Measurements from ENCODE around the gene PDX1.

PDX1 gene

DNA sequence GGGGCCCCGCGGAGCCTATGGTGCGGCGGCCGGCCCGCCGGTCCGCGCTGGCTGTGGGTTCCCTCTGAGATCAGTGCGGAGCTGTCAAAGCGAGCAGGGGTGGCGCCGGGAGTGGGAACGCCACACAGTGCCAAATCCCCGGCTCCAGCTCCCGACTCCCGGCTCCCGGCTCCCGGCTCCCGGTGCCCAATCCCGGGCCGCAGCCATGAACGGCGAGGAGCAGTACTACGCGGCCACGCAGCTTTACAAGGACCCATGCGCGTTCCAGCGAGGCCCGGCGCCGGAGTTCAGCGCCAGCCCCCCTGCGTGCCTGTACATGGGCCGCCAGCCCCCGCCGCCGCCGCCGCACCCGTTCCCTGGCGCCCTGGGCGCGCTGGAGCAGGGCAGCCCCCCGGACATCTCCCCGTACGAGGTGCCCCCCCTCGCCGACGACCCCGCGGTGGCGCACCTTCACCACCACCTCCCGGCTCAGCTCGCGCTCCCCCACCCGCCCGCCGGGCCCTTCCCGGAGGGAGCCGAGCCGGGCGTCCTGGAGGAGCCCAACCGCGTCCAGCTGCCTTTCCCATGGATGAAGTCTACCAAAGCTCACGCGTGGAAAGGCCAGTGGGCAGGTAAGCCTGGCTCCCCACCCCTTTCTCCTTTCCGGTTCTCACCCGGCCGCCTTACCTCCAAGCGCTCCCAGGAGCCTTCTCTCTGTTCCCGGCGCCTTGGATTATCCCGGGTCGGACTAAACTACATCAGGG lies at the start of gene PDX1:
TSS of gene PDX1 (plus strand) at position 67 of the 743 bp plus-strand sequence. CDS start at position 206, 139 bp downstream.
- Histone ChIP-seq H3K9ac (ENCODE audit: low read depth, low read length) (peak within 1 kb of the TSS; percentile 45), H2AFZ (ENCODE audit: low read depth, low read length) (peak within 1 kb of the TSS; percentile 48), H3K27me3 (ENCODE audit: insufficient read depth, low read length, poor library complexity) (no peaks in the 10 kb centered on the region), H3K4me1 (ENCODE audit: insufficient read depth, low read length) (peaks cover 13% of the 10 kb centered on the region), H3K36me3 (ENCODE audit: insufficient read depth, low read length) (no peaks in the 10 kb centered on the region), H3K4me2 (ENCODE audit: insufficient read depth, low read length) (peak within 1 kb of the TSS; percentile 59), H3K9me3 (ENCODE audit: insufficient read depth, low read length, severe bottlenecking) (no peaks in the 10 kb centered on the region), H3K4me3 (ENCODE audit: low read depth in 1 of 2, low read length in 2 of 2) (peak within 1 kb of the TSS in 1 of 2 experiments; percentile 53; a peak in 2 of 4 replicates), H3K79me2 (ENCODE audit: insufficient read depth, low read length) (no peaks in the 10 kb centered on the region), H4K20me1 (ENCODE audit: insufficient read depth, low read length) (no peaks in the 10 kb centered on the region), H3K27ac (ENCODE audit: low read length) (no peak within 1 kb of the TSS)
- no peak for DNase-seq
- no peak for TF ChIP-seq EZH2 (IDR thresholded peaks at IDR 0.05; ENCODE audit: borderline replicate concordance, low read depth, low read length, severe bottlenecking)
- TF ChIP-seq, protein P1, sequence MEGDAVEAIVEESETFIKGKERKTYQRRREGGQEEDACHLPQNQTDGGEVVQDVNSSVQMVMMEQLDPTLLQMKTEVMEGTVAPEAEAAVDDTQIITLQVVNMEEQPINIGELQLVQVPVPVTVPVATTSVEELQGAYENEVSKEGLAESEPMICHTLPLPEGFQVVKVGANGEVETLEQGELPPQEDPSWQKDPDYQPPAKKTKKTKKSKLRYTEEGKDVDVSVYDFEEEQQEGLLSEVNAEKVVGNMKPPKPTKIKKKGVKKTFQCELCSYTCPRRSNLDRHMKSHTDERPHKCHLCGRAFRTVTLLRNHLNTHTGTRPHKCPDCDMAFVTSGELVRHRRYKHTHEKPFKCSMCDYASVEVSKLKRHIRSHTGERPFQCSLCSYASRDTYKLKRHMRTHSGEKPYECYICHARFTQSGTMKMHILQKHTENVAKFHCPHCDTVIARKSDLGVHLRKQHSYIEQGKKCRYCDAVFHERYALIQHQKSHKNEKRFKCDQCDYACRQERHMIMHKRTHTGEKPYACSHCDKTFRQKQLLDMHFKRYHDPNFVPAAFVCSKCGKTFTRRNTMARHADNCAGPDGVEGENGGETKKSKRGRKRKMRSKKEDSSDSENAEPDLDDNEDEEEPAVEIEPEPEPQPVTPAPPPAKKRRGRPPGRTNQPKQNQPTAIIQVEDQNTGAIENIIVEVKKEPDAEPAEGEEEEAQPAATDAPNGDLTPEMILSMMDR (IDR thresholded peaks at IDR 0.05; ENCODE audit: borderline replicate concordance, extremely low read depth, low read length, poor library complexity, severe bottlenecking) = no peak
- no peak for ATAC-seq (ENCODE audit: insufficient read depth, low read depth)

DNA sequence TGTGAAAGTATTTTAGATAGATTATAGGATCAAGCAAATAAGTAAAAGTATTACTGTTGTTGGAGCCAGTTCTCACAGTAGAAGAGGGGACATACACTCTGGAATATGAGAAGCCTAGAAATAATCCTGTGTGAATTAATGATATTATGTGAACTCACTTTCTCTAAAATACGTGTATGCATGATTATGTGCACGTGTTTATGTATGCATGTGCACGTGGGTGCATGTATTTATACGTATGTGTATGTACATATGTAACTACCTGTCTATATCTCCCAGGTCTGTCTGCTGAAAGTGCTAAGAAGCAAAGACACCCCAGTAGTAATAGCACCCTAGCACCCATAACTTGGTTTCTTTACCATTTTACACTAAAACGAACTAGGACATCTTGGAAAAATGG lies 41.5 kb upstream of the PDX1 start:
- Histone ChIP-seq H4K20me1 (ENCODE audit: insufficient read depth, low read length) (no peaks in the 10 kb centered on the region), H3K4me2 (ENCODE audit: insufficient read depth, low read length) (no peak overlapping the region), H2AFZ (ENCODE audit: low read depth, low read length) (no peak overlapping the region), H3K27me3 (ENCODE audit: insufficient read depth, low read length, poor library complexity) (peaks cover 19% of the 10 kb centered on the region), H3K4me3 (ENCODE audit: low read depth in 1 of 2, low read length in 2 of 2) (no peak overlapping the region), H3K9ac (ENCODE audit: low read depth, low read length) (no peak overlapping the region), H3K4me1 (ENCODE audit: insufficient read depth, low read length) (no peaks in the 10 kb centered on the region), H3K9me3 (ENCODE audit: insufficient read depth, low read length, severe bottlenecking) (no peaks in the 10 kb centered on the region), H3K27ac (ENCODE audit: low read length) (no peak overlapping the region), H3K79me2 (ENCODE audit: insufficient read depth, low read length) (no peaks in the 10 kb centered on the region), H3K36me3 (ENCODE audit: insufficient read depth, low read length) (no peaks in the 10 kb centered on the region)
- ATAC-seq (ENCODE audit: insufficient read depth, low read depth) (no peak), DNase-seq (no peak)
- TF ChIP-seq EZH2 (IDR thresholded peaks at IDR 0.05; ENCODE audit: borderline replicate concordance, low read depth, low read length, severe bottlenecking) = no peak
- TF ChIP-seq, protein P1 (IDR thresholded peaks at IDR 0.05; ENCODE audit: borderline replicate concordance, extremely low read depth, low read length, poor library complexity, severe bottlenecking) = no peak

DNA sequence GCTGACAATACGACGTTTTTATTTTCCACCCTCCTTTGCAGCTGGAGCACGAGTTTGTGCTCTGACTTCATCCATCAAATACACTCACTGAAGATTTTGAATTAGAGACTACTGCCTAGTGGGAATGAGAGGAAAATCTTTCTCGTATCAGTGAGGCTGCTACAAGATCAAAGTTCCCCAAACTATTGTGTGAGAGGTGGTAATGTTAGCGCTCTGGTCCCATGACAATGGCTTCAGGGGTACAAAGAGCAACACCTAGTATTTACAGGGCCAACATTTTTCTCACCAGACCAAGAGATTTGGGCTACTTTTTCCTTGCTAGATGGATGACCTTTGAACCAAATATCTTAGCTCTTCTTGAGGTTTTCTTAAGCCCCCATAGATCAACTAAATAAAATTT lies 30.3 kb upstream of the PDX1 start:
- no peak overlapping the region for H3K9ac ChIP-seq (ENCODE audit: low read depth, low read length)
- no peaks in the 10 kb centered on the region for H3K9me3 ChIP-seq (ENCODE audit: insufficient read depth, low read length, severe bottlenecking)
- H2AFZ ChIP-seq (ENCODE audit: low read depth, low read length) = no peak overlapping the region
- H3K4me3 ChIP-seq (ENCODE audit: low read depth in 1 of 2, low read length in 2 of 2) = no peak overlapping the region
- H3K4me2 ChIP-seq (ENCODE audit: insufficient read depth, low read length) = no peak overlapping the region
- no peaks in the 10 kb centered on the region for H3K4me1 ChIP-seq (ENCODE audit: insufficient read depth, low read length)
- no peak overlapping the region for H3K27ac ChIP-seq (ENCODE audit: low read length)
- H3K27me3 ChIP-seq (ENCODE audit: insufficient read depth, low read length, poor library complexity) = peaks cover 13% of the 10 kb centered on the region
- DNase-seq (no peak), ATAC-seq (ENCODE audit: insufficient read depth, low read depth) (no peak)
- TF ChIP-seq, protein P1 (IDR thresholded peaks at IDR 0.05; ENCODE audit: borderline replicate concordance, extremely low read depth, low read length, poor library complexity, severe bottlenecking) = no peak
- no peak for TF ChIP-seq EZH2 (IDR thresholded peaks at IDR 0.05; ENCODE audit: borderline replicate concordance, low read depth, low read length, severe bottlenecking)
- no peaks in the 10 kb centered on the region for H3K36me3 ChIP-seq (ENCODE audit: insufficient read depth, low read length)
- H3K79me2 ChIP-seq (ENCODE audit: insufficient read depth, low read length) = no peaks in the 10 kb centered on the region
- no peaks in the 10 kb centered on the region for H4K20me1 ChIP-seq (ENCODE audit: insufficient read depth, low read length)

Measured in DND-41 (cell line).